ENCODE results near the gene TTC33.
A peak's percentile ranks its signal among the peaks of the same experiment; 100 is the strongest.
"Not testable (repeated sequence)": the region's sequence is repeated elsewhere in the genome, so short reads cannot be mapped to it uniquely, and the experiment has no call there.

Gene TTC33

GRCh38 chr5:40757400-40757799 lies 1.6 kb upstream of the TTC33 start:
- no peak for ATAC-seq
- H3K4me1 Mint-ChIP-seq: no peaks in the 10 kb centered on the region
- no peak overlapping the region for H3K4me3 Mint-ChIP-seq
- DNase-seq (ENCODE audit: low spot score in 2 of 2): no peak
- peaks cover 44% of the 10 kb centered on the region for H3K36me3 Mint-ChIP-seq
- H3K9me3 Mint-ChIP-seq: no peaks in the 10 kb centered on the region
- H3K27ac Mint-ChIP-seq: no peak overlapping the region

GRCh38 chr5:40755093-40755406 lies 711 bp downstream of the TTC33 start:
- DNase-seq (ENCODE audit: low spot score in 2 of 2): peak; percentile 32 to 78
- peaks cover 13% of the 10 kb centered on the region for H3K4me1 Mint-ChIP-seq

GRCh38 chr5:40754381-40755092 lies 1.2 kb downstream of the TTC33 start:
- Mint-ChIP-seq H3K9me3 (no peaks in the 10 kb centered on the region), H3K4me1 (peaks cover 14% of the 10 kb centered on the region), H3K27ac (no peak overlapping the region), H3K36me3 (peaks cover 19% of the 10 kb centered on the region), H3K4me3 (no peak overlapping the region)
- ATAC-seq: peak; percentile 65
- no peak for DNase-seq (ENCODE audit: low spot score in 2 of 2)

More at GRCh38 chr5:40755093-40755406, 711 bp downstream of the TTC33 start:
- peak; percentile 78 for ATAC-seq
- Mint-ChIP-seq H3K36me3 (peaks cover 24% of the 10 kb centered on the region), H3K9me3 (no peaks in the 10 kb centered on the region), H3K27ac (no peak overlapping the region), H3K4me3 (no peak overlapping the region)

- H3K36me3 Mint-ChIP-seq: peaks cover 59% of the 10 kb centered on the region
- no peaks in the 10 kb centered on the region for H3K9me3 Mint-ChIP-seq
- DNase-seq (ENCODE audit: low spot score in 2 of 2): no peak
- H3K4me1 Mint-ChIP-seq: peaks cover 34% of the 10 kb centered on the region
- no peak for ATAC-seq
- no peak overlapping the region for H3K4me3 Mint-ChIP-seq
- no peak overlapping the region for H3K27ac Mint-ChIP-seq
Observed at GRCh38 chr5:40746703-40747102, 9.1 kb downstream of the TTC33 start.

- Mint-ChIP-seq H3K9me3 (peaks cover 5% of the 10 kb centered on the region), H3K27ac (no peak overlapping the region), H3K4me1 (peaks cover 14% of the 10 kb centered on the region), H3K4me3 (no peak overlapping the region), H3K36me3 (peaks cover 77% of the 10 kb centered on the region)
- ATAC-seq: no peak
- no peak for DNase-seq (ENCODE audit: low spot score in 2 of 2)
Observed at GRCh38 chr5:40743771-40744170, 12.0 kb downstream of the TTC33 start.

- no peak overlapping the region for H3K4me3 Mint-ChIP-seq
- H3K4me1 Mint-ChIP-seq: peaks cover 29% of the 10 kb centered on the region
- no peak for DNase-seq (ENCODE audit: low spot score in 2 of 2)
- no peak overlapping the region for H3K27ac Mint-ChIP-seq
- ATAC-seq: no peak
- H3K36me3 Mint-ChIP-seq: peaks cover 45% of the 10 kb centered on the region
- H3K9me3 Mint-ChIP-seq: peaks cover 5% of the 10 kb centered on the region
Observed at GRCh38 chr5:40738502-40738901, 17.3 kb downstream of the TTC33 start.

GRCh38 chr5:40736103-40736875 lies 19.5 kb downstream of the TTC33 start:
- Mint-ChIP-seq H3K4me3 (no peak overlapping the region), H3K36me3 (peaks cover 23% of the 10 kb centered on the region), H3K9me3 (peaks cover 5% of the 10 kb centered on the region), H3K4me1 (peaks cover 29% of the 10 kb centered on the region), H3K27ac (no peak overlapping the region)
- no peak for DNase-seq (ENCODE audit: low spot score in 2 of 2)
- ATAC-seq: peak; percentile 69

GRCh38 chr5:40735609-40736008 lies 20.2 kb downstream of the TTC33 start:
- peaks cover 16% of the 10 kb centered on the region for H3K36me3 Mint-ChIP-seq
- DNase-seq (ENCODE audit: low spot score in 2 of 2) (no peak), ATAC-seq (no peak)
- peaks cover 31% of the 10 kb centered on the region for H3K4me1 Mint-ChIP-seq
- no peak overlapping the region for H3K4me3 Mint-ChIP-seq
- H3K9me3 Mint-ChIP-seq: peaks cover 1% of the 10 kb centered on the region
- H3K27ac Mint-ChIP-seq: peak overlapping the region; percentile 3

GRCh38 chr5:40734986-40735385 lies 20.8 kb downstream of the TTC33 start:
- Mint-ChIP-seq H3K4me1 (peaks cover 31% of the 10 kb centered on the region), H3K36me3 (peaks cover 10% of the 10 kb centered on the region), H3K9me3 (no peaks in the 10 kb centered on the region), H3K4me3 (no peak overlapping the region), H3K27ac (peak overlapping the region; percentile 3)
- DNase-seq (ENCODE audit: low spot score in 2 of 2): no peak
- peak; percentile 55 for ATAC-seq

- Mint-ChIP-seq H3K27ac (peak overlapping the region; percentile 27), H3K4me3 (no peak overlapping the region), H3K4me1 (peaks cover 31% of the 10 kb centered on the region), H3K36me3 (peaks cover 18% of the 10 kb centered on the region), H3K9me3 (no peaks in the 10 kb centered on the region)
- DNase-seq (ENCODE audit: low spot score in 2 of 2) (no peak), ATAC-seq (no peak)
Observed at GRCh38 chr5:40733879-40734563, 21.7 kb downstream of the TTC33 start.

- Mint-ChIP-seq H3K27ac (no peak overlapping the region), H3K4me1 (peaks cover 31% of the 10 kb centered on the region), H3K9me3 (no peaks in the 10 kb centered on the region), H3K36me3 (peaks cover 22% of the 10 kb centered on the region), H3K4me3 (no peak overlapping the region)
- DNase-seq (ENCODE audit: low spot score in 2 of 2): no peak
- no peak for ATAC-seq
Observed at GRCh38 chr5:40733434-40733833, 22.3 kb downstream of the TTC33 start.

- H3K4me3 Mint-ChIP-seq; DNase-seq (ENCODE audit: low spot score in 2 of 2); H3K4me1 Mint-ChIP-seq; H3K9me3 Mint-ChIP-seq; ATAC-seq; H3K27ac Mint-ChIP-seq: not testable (repeated sequence)
- peaks cover 62% of the 10 kb centered on the region for H3K36me3 Mint-ChIP-seq
Observed at GRCh38 chr5:40722497-40722911, 33.3 kb downstream of the TTC33 start.

GRCh38 chr5:40720069-40720468 lies 35.7 kb downstream of the TTC33 start:
- H3K36me3 Mint-ChIP-seq: peaks cover 62% of the 10 kb centered on the region
- no peak for DNase-seq (ENCODE audit: low spot score in 2 of 2)
- H3K9me3 Mint-ChIP-seq: no peaks in the 10 kb centered on the region
- ATAC-seq: no peak
- no peaks in the 10 kb centered on the region for H3K4me1 Mint-ChIP-seq
- no peak overlapping the region for H3K4me3 Mint-ChIP-seq
- no peak overlapping the region for H3K27ac Mint-ChIP-seq

GRCh38 chr5:40717281-40717680 lies 38.5 kb downstream of the TTC33 start:
- H3K27ac Mint-ChIP-seq: no peak overlapping the region
- DNase-seq (ENCODE audit: low spot score in 2 of 2): no peak
- peaks cover 47% of the 10 kb centered on the region for H3K36me3 Mint-ChIP-seq
- no peak for ATAC-seq
- H3K4me1 Mint-ChIP-seq: no peaks in the 10 kb centered on the region
- no peak overlapping the region for H3K4me3 Mint-ChIP-seq
- H3K9me3 Mint-ChIP-seq: no peaks in the 10 kb centered on the region

- H3K4me3 Mint-ChIP-seq: no peak overlapping the region
- DNase-seq (ENCODE audit: low spot score in 2 of 2) (no peak), ATAC-seq (no peak)
- H3K4me1 Mint-ChIP-seq: no peaks in the 10 kb centered on the region
- H3K27ac Mint-ChIP-seq: no peak overlapping the region
- no peaks in the 10 kb centered on the region for H3K9me3 Mint-ChIP-seq
- peaks cover 44% of the 10 kb centered on the region for H3K36me3 Mint-ChIP-seq
Observed at GRCh38 chr5:40716590-40716989, 39.2 kb downstream of the TTC33 start.

GRCh38 chr5:40716000-40716399 lies 39.8 kb downstream of the TTC33 start:
- no peaks in the 10 kb centered on the region for H3K4me1 Mint-ChIP-seq
- H3K9me3 Mint-ChIP-seq: no peaks in the 10 kb centered on the region
- no peak overlapping the region for H3K27ac Mint-ChIP-seq
- DNase-seq (ENCODE audit: low spot score in 2 of 2): no peak
- H3K4me3 Mint-ChIP-seq: no peak overlapping the region
- H3K36me3 Mint-ChIP-seq: peaks cover 38% of the 10 kb centered on the region
- no peak for ATAC-seq
